ENCODE results near the gene HOXB4.

DNA sequence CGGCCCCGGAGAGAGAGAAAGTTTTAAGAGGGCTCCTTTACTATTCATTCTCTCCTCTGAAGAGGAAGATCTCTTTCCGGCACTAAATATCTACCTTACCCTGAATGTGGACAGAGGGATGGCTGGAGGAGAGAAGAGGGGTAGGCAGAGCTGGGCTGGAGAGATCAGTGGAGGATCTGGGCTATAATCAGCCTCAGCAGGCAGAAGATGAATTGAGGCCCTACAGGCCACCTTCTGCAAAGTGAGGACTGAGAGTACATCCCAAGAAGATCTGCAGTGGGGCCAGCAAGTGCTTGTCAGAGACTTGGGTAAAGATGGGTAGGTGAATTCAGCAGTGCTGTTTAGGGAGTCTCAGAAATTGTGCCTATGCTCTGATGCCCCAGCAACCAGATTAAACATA lies 40.8 kb downstream of the HOXB4 start:
- TF ChIP-seq MXI1 (IDR thresholded peaks at IDR 0.05; ENCODE audit: low read depth, low read length) (no peak), GABPA (IDR thresholded peaks at IDR 0.05; ENCODE audit: low read depth) (no peak), RAD21 (IDR thresholded peaks at IDR 0.05; ENCODE audit: low read length) (no peak), EZH2phosphoT487 (IDR thresholded peaks at IDR 0.05; ENCODE audit: borderline replicate concordance, low read depth) (no peak), RFX5 (IDR thresholded peaks at IDR 0.05; ENCODE audit: low read length) (no peak), YY1 (IDR thresholded peaks at IDR 0.05; ENCODE audit: low read depth) (no peak)
- TF ChIP-seq, protein P1, sequence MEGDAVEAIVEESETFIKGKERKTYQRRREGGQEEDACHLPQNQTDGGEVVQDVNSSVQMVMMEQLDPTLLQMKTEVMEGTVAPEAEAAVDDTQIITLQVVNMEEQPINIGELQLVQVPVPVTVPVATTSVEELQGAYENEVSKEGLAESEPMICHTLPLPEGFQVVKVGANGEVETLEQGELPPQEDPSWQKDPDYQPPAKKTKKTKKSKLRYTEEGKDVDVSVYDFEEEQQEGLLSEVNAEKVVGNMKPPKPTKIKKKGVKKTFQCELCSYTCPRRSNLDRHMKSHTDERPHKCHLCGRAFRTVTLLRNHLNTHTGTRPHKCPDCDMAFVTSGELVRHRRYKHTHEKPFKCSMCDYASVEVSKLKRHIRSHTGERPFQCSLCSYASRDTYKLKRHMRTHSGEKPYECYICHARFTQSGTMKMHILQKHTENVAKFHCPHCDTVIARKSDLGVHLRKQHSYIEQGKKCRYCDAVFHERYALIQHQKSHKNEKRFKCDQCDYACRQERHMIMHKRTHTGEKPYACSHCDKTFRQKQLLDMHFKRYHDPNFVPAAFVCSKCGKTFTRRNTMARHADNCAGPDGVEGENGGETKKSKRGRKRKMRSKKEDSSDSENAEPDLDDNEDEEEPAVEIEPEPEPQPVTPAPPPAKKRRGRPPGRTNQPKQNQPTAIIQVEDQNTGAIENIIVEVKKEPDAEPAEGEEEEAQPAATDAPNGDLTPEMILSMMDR (IDR thresholded peaks at IDR 0.05) = no peak
- TF ChIP-seq, protein P2, sequence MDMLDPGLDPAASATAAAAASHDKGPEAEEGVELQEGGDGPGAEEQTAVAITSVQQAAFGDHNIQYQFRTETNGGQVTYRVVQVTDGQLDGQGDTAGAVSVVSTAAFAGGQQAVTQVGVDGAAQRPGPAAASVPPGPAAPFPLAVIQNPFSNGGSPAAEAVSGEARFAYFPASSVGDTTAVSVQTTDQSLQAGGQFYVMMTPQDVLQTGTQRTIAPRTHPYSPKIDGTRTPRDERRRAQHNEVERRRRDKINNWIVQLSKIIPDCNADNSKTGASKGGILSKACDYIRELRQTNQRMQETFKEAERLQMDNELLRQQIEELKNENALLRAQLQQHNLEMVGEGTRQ (IDR thresholded peaks at IDR 0.05; ENCODE audit: borderline replicate concordance, low read depth, low read length) = no peak

All from SK-N-SH (cell line).